Measurements from ENCODE around the gene ELMO2.

ELMO2 gene

DNA sequence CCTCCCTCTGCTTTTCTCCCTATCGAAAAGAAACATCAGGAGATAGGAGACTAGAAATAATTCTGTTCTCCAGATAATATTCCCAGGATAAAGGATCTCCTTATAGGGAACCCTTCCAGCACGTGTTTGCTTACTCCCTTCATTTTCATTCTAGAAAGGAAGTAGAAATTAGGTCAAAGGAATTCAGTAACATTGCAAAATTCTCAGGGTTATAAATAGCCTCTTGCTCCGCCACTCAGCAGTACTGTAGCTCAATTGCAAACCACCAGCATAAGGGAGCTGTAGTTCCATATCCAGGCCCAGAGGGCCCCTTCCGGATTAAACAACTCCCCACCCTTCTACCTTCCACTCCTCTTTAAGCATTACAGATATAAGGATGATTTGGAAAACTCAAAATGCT lies 6.2 kb downstream of the ELMO2 start:
- no peak for DNase-seq (ENCODE audit: low read depth)
- no peak overlapping the region for H3K4me3 ChIP-seq (ENCODE audit: low read depth, low read length)
- TF ChIP-seq, protein P1, sequence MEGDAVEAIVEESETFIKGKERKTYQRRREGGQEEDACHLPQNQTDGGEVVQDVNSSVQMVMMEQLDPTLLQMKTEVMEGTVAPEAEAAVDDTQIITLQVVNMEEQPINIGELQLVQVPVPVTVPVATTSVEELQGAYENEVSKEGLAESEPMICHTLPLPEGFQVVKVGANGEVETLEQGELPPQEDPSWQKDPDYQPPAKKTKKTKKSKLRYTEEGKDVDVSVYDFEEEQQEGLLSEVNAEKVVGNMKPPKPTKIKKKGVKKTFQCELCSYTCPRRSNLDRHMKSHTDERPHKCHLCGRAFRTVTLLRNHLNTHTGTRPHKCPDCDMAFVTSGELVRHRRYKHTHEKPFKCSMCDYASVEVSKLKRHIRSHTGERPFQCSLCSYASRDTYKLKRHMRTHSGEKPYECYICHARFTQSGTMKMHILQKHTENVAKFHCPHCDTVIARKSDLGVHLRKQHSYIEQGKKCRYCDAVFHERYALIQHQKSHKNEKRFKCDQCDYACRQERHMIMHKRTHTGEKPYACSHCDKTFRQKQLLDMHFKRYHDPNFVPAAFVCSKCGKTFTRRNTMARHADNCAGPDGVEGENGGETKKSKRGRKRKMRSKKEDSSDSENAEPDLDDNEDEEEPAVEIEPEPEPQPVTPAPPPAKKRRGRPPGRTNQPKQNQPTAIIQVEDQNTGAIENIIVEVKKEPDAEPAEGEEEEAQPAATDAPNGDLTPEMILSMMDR (IDR thresholded peaks at IDR 0.05; ENCODE audit: low read depth, low read length, missing control alignments), result no peak
- in situ Hi-C loops (cut with HindIII; ENCODE audit: low sequenced_read_pairs), result no loop called here

GRCh38 chr20:46399401-46399800 lies 7.0 kb downstream of the ELMO2 start:
- in situ Hi-C loops (cut with HindIII; ENCODE audit: low sequenced_read_pairs), result no loop called here
- TF ChIP-seq, protein P1 (IDR thresholded peaks at IDR 0.05; ENCODE audit: low read depth, low read length, missing control alignments), result no peak
- no peak overlapping the region for H3K4me3 ChIP-seq (ENCODE audit: low read depth, low read length)
- DNase-seq (ENCODE audit: low read depth), result no peak

DNA sequence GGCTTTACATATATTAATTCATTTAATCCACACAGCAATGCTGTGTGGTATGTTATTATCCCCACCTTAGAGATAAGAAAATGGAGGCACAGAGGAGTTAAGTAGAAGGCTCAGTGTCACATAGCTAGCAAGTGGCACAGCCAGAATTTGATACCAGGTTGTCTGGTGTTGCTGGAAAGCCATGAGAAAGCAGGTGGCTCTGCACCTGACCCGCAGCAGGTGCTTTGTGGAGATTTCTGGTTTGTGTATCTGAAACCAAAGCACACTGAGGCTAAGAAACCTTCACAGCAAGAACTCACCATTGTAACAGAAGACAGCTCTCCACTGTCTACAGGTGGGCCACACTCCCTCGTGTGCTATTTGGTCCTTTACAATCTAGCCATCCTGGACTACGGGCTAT lies 7.5 kb downstream of the ELMO2 start:
- DNase-seq (ENCODE audit: low read depth), result no peak
- in situ Hi-C loops (cut with HindIII; ENCODE audit: low sequenced_read_pairs), result no loop called here
- TF ChIP-seq, protein P1 (IDR thresholded peaks at IDR 0.05; ENCODE audit: low read depth, low read length, missing control alignments), result no peak
- H3K4me3 ChIP-seq (ENCODE audit: low read depth, low read length), result no peak overlapping the region

DNA sequence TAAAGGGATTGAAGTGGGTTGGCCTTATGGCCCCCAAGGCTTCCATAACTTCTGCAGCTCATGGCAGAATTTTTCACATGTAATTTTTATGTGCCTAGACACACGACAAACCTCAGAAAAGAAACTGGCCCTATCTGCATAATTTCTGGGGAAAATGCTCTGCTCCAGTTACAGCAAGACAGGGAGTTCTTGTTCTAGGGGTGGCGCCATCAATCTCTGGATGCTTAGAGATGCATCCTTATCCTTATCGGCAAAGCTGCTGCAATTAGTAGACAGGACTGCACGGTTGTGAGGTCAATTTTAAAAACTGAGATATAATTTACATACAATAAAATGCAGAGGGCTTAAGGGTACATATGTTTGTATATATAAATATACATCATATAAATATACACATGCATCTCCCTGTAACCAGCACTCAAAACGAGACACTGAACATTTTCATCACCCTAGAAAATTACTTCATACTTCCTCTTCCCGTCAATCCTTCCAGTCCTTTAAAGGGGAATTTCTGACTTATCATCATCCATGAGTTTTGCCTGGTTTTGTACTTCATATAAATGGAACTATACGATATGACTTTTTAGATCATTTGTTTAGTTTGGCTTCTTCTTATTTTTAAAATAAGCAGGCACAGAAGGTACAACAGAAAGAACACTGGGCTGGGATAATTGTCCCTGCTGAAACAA lies 10.2 kb downstream of the ELMO2 start:
- H3K4me3 ChIP-seq (ENCODE audit: low read depth, low read length), result no peak overlapping the region
- TF ChIP-seq, protein P1 (IDR thresholded peaks at IDR 0.05; ENCODE audit: low read depth, low read length, missing control alignments), result no peak
- in situ Hi-C loops (cut with HindIII; ENCODE audit: low sequenced_read_pairs), result no loop called here
- DNase-seq (ENCODE audit: low read depth), result no peak

GRCh38 chr20:46394872-46395760 lies 11.3 kb downstream of the ELMO2 start:
- H3K4me3 ChIP-seq (ENCODE audit: low read depth, low read length), result no peak overlapping the region
- TF ChIP-seq, protein P1 (IDR thresholded peaks at IDR 0.05; ENCODE audit: low read depth, low read length, missing control alignments), result no peak
- in situ Hi-C loops (cut with HindIII; ENCODE audit: low sequenced_read_pairs), result no loop called here
- no peak for DNase-seq (ENCODE audit: low read depth)

DNA sequence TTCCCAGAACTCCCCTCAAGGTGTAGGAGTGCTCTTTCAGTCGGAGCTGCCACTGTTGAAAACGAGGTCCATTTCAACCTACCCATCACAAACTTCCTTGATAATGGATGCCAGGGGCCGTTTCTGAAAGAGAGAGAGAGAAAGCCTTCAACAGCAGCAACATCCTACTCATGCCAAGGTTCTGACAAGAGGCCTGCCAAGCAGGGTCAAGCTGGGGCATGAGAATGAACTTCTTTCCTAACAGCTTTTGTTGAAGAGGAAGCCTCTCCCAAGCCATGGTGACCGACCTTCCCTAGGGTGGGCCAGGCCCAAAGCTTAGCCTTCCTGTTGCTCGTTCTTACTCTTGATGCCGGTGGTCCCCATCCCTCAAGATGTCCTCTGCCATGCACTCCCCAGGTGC lies 12.4 kb downstream of the ELMO2 start:
- TF ChIP-seq, protein P1 (IDR thresholded peaks at IDR 0.05; ENCODE audit: low read depth, low read length, missing control alignments), result no peak
- in situ Hi-C loops (cut with HindIII; ENCODE audit: low sequenced_read_pairs), result no loop called here
- no peak overlapping the region for H3K4me3 ChIP-seq (ENCODE audit: low read depth, low read length)
- no peak for DNase-seq (ENCODE audit: low read depth)

Data from astrocyte of the cerebellum (primary cell).